DOHH2 (cell line): ENCODE measurements around the gene MYB.

Experiments
- H3F3A ChIP-seq: fragments of 200-600 bp; sonication (generic), shearing (Covaris generic); 2 replicates; pipeline ENCODE4 v1.6.0; 2016; ENCODE audit warnings: antibody characterized with exemption, mild to moderate bottlenecking; ENCODE audit not compliant: control insufficient read depth, insufficient read depth
- H3K27ac ChIP-seq: fragments of 200-600 bp; sonication (generic); 2 replicates; pipeline ENCODE4 v1.5.1; 2014; ENCODE audit warnings: low read depth, mild to moderate bottlenecking, low read length, moderate library complexity
- H3K27me3 ChIP-seq: fragments of 200-600 bp; sonication (generic); 2 replicates; pipeline ENCODE4 v1.6.1; 2014; ENCODE audit warnings: mild to moderate bottlenecking, low read length, mixed read lengths; ENCODE audit not compliant: control insufficient read depth
- H3K36me3 ChIP-seq: fragments of 200-600 bp; sonication (generic); 2 replicates; pipeline ENCODE4 v1.6.1; 2014; ENCODE audit warnings: mild to moderate bottlenecking, low read length, moderate library complexity, mixed read lengths; ENCODE audit not compliant: control insufficient read depth
- H3K4me1 ChIP-seq: fragments of 200-600 bp; sonication (generic); 2 replicates; pipeline ENCODE4 v1.6.1; 2014; ENCODE audit warnings: mild to moderate bottlenecking, low read length, mixed read lengths; ENCODE audit not compliant: control insufficient read depth
- H3K4me2 ChIP-seq: fragments of 200-600 bp; sonication (generic); 2 replicates; pipeline ENCODE4 v1.6.0; 2014; ENCODE audit warnings: mild to moderate bottlenecking, low read length, moderate library complexity
- H3K4me3 ChIP-seq: fragments of 200-600 bp; sonication (generic); 2 replicates; pipeline ENCODE4 v1.5.1; 2014; ENCODE audit warnings: mild to moderate bottlenecking, low read length, mixed read lengths
- H3K79me2 ChIP-seq: fragments of 200-600 bp; sonication (generic); 2 replicates; pipeline ENCODE4 v1.6.1; 2014; ENCODE audit warnings: mild to moderate bottlenecking, low read length, mixed read lengths; ENCODE audit not compliant: control insufficient read depth
- H3K9me2 ChIP-seq: fragments of 200-600 bp; sonication (generic); replicated peaks from 2 replicates; pipeline ENCODE4 v1.6.1; 2014; ENCODE audit warnings: mild to moderate bottlenecking, low read length, mixed read lengths; ENCODE audit not compliant: control insufficient read depth
- H3K9me3 ChIP-seq: fragments of 200-600 bp; sonication (generic); 2 replicates; pipeline ENCODE4 v1.6.1; 2014; ENCODE audit warnings: antibody characterized with exemption, low read length, mixed read lengths; ENCODE audit not compliant: control insufficient read depth, insufficient read depth
- H4K20me1 ChIP-seq: fragments of 200-600 bp; sonication (generic); 2 replicates; pipeline ENCODE4 v1.6.0; 2014; ENCODE audit warnings: low read depth, mild to moderate bottlenecking, antibody characterized with exemption, low read length, moderate library complexity; ENCODE audit not compliant: control insufficient read depth, insufficient read depth
- EZH2phosphoT487 ChIP-seq: fragments of 200-600 bp; sonication (generic); IDR thresholded peaks from 2 replicates; pipeline ENCODE4 v1.6.1; 2017; ENCODE audit warnings: borderline replicate concordance, mild to moderate bottlenecking, antibody characterized with exemption, low read length, moderate library complexity, mixed read lengths
- TF ChIP-seq, protein P1 (sequence below): fragments of 200-600 bp; sonication (generic); IDR thresholded peaks from one replicate; pipeline ENCODE4 v1.5.1; 2014; ENCODE audit warnings: antibody characterized with exemption, mild to moderate bottlenecking, low read depth, low read length; ENCODE audit not compliant: poor library complexity, severe bottlenecking

The MYB gene

DNA sequence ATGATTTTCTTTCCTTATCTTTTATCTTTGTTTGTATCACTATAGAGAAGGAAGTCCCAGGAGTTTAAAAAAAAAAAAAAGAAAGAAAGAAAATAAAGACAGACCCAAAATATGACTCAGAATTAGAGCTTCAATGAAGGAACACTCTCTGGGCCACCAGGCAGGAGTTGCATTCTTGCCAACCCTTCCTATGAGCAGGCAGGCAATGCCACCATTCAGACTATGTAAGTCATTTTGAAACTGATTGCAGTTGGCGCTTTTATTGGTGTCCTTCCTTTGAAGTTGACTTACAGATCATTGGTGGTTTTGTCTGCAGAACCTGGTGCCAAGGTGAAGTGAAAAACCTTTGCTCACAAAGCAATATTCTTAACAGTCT, 50.3 kb downstream of the MYB start:
- Histone ChIP-seq H3K27ac (no peak overlapping the region), H3K27me3 (no peaks in the 10 kb centered on the region), H3K4me2 (no peak overlapping the region)

DNA sequence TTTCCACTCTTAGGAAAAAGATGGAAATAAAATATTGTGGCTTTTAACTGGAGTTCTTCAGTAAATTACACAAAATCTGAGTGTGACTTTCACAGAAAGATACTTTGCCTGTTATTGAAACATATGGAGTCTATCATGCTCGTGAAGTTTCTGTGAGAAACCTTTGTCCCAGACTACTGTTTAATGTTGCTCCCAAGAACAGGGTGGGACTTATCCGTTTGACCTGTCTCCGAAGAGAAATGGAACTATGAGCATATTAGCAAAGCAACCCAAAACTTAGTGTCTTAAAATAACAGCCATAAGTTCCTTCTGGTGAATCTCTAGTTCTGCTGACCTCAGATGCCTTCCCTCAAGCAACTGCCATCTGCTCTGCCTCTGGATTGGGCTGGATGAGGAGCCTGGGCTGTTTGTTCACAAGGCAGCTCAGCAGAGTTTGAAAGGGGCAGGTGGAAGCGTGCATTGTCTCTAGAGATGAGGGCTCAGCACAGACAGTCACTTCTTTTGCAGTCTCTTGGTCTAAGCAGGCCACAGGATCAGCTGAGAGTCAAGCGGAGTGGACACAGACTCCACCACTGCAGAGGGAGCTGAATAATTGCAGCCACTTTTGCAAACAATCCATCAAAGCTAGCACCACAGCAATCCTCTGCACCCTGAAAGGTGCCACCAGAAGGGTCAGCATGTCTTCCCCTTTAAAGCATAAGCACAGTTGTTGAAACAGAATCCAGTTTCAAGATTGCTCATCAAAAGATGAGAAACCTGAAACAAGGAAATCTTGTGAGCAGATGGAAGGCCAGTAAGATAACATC, 52.8 kb downstream of the MYB start:
- no peak overlapping the region for H3K27ac ChIP-seq
- H3K9me2 ChIP-seq: no peaks in the 10 kb centered on the region
- H3K4me2 ChIP-seq: no peak overlapping the region
- no peaks in the 10 kb centered on the region for H3K36me3 ChIP-seq
- no peaks in the 10 kb centered on the region for H4K20me1 ChIP-seq
- TF ChIP-seq, protein P1, sequence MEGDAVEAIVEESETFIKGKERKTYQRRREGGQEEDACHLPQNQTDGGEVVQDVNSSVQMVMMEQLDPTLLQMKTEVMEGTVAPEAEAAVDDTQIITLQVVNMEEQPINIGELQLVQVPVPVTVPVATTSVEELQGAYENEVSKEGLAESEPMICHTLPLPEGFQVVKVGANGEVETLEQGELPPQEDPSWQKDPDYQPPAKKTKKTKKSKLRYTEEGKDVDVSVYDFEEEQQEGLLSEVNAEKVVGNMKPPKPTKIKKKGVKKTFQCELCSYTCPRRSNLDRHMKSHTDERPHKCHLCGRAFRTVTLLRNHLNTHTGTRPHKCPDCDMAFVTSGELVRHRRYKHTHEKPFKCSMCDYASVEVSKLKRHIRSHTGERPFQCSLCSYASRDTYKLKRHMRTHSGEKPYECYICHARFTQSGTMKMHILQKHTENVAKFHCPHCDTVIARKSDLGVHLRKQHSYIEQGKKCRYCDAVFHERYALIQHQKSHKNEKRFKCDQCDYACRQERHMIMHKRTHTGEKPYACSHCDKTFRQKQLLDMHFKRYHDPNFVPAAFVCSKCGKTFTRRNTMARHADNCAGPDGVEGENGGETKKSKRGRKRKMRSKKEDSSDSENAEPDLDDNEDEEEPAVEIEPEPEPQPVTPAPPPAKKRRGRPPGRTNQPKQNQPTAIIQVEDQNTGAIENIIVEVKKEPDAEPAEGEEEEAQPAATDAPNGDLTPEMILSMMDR: no peak
- TF ChIP-seq EZH2phosphoT487: no peak
- no peaks in the 10 kb centered on the region for H3K27me3 ChIP-seq
- H3K4me1 ChIP-seq: no peaks in the 10 kb centered on the region
- no peak overlapping the region for H3K4me3 ChIP-seq
- no peaks in the 10 kb centered on the region for H3K79me2 ChIP-seq
- H3K9me3 ChIP-seq: no peaks in the 10 kb centered on the region
- no peaks in the 10 kb centered on the region for H3F3A ChIP-seq

More for the DNA sequence above, 50.3 kb downstream of the MYB start:
- Histone ChIP-seq H3K9me2 (no peaks in the 10 kb centered on the region), H3K4me3 (no peak overlapping the region), H3K4me1 (no peaks in the 10 kb centered on the region), H4K20me1 (no peaks in the 10 kb centered on the region), H3K36me3 (no peaks in the 10 kb centered on the region), H3K9me3 (no peaks in the 10 kb centered on the region), H3F3A (no peaks in the 10 kb centered on the region), H3K79me2 (no peaks in the 10 kb centered on the region)
- TF ChIP-seq, protein P1: no peak
- no peak for TF ChIP-seq EZH2phosphoT487

DNA sequence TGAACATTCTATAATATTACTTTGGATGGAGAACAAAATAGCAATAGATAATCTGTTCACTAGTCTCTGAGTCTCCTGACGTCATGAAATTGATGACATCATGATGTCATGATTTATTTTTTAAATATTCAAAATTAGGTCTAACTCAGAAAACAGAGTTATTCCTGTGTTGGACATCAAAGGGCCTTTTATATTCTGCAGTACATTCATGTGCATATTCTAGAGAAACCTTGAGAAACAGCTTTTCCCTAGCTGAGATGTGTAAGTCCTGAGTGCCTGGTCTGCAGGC, 53.3 kb downstream of the MYB start:
- no peaks in the 10 kb centered on the region for H3K27me3 ChIP-seq
- H3K27ac ChIP-seq: no peak overlapping the region
- no peaks in the 10 kb centered on the region for H3K79me2 ChIP-seq
- H3K4me2 ChIP-seq: no peak overlapping the region
- no peaks in the 10 kb centered on the region for H3K36me3 ChIP-seq
- no peak overlapping the region for H3K4me3 ChIP-seq
- H3K9me2 ChIP-seq: no peaks in the 10 kb centered on the region
- no peaks in the 10 kb centered on the region for H3F3A ChIP-seq
- no peaks in the 10 kb centered on the region for H3K4me1 ChIP-seq
- TF ChIP-seq EZH2phosphoT487: no peak
- no peaks in the 10 kb centered on the region for H3K9me3 ChIP-seq
- H4K20me1 ChIP-seq: no peaks in the 10 kb centered on the region

DNA sequence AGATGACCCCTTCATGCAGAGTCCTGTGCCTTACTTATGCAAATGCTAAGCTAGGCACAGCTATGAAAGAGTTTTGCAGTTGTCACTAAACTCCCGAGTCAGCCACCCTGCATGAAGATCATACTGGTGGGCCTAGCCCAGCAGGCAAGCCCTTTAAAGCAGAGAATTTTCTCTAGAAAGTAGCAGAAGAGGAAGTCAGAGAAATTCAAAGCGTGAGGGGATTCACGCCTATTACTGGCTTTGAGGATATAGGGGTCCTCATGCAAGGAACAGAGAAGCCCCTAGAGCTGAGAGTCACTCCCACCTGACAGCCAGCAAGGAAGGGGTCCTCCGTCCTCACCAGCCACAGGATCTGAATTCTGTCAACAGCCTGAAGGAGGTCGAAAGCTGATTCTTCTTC, 54.6 kb downstream of the MYB start:
- H3K4me1 ChIP-seq: no peaks in the 10 kb centered on the region
- no peak for TF ChIP-seq EZH2phosphoT487
- TF ChIP-seq, protein P1: no peak
- no peak overlapping the region for H3K4me2 ChIP-seq

More for the DNA sequence above, 54.6 kb downstream of the MYB start:
- Histone ChIP-seq H3K27ac (no peak overlapping the region), H3K9me2 (no peaks in the 10 kb centered on the region), H3K79me2 (no peaks in the 10 kb centered on the region), H3K9me3 (no peaks in the 10 kb centered on the region), H4K20me1 (no peaks in the 10 kb centered on the region), H3K4me3 (no peak overlapping the region), H3F3A (no peaks in the 10 kb centered on the region), H3K27me3 (no peaks in the 10 kb centered on the region), H3K36me3 (no peaks in the 10 kb centered on the region)
